Keratinocyte (primary cell): ENCODE data around the gene KRT31.

Experiments used
- EZH2 ChIP-seq: IDR thresholded peaks from one replicate; pipeline ENCODE4 v1.6.1; 2012; ENCODE audit warnings: inconsistent platforms, mild to moderate bottlenecking, low read length, moderate library complexity
- TF ChIP-seq, protein P1 (sequence below), 3 experiments: IDR thresholded peaks in 1 of 3; conservative IDR thresholded peaks in 1 of 3; optimal IDR thresholded peaks in 1 of 3; 2 replicates in 2 of 3; 3 replicates in 1 of 3; pipeline versions ENCODE3 to v1.5.1; 2011; ENCODE audit warnings: low read length in 3 of 3, mild to moderate bottlenecking in 3 of 3, moderate library complexity in 2 of 3, control low read depth in 1 of 3, inconsistent platforms in 1 of 3; ENCODE audit not compliant: insufficient read depth in 2 of 3; ENCODE audit errors: extremely low read depth in 1 of 3

DNA sequence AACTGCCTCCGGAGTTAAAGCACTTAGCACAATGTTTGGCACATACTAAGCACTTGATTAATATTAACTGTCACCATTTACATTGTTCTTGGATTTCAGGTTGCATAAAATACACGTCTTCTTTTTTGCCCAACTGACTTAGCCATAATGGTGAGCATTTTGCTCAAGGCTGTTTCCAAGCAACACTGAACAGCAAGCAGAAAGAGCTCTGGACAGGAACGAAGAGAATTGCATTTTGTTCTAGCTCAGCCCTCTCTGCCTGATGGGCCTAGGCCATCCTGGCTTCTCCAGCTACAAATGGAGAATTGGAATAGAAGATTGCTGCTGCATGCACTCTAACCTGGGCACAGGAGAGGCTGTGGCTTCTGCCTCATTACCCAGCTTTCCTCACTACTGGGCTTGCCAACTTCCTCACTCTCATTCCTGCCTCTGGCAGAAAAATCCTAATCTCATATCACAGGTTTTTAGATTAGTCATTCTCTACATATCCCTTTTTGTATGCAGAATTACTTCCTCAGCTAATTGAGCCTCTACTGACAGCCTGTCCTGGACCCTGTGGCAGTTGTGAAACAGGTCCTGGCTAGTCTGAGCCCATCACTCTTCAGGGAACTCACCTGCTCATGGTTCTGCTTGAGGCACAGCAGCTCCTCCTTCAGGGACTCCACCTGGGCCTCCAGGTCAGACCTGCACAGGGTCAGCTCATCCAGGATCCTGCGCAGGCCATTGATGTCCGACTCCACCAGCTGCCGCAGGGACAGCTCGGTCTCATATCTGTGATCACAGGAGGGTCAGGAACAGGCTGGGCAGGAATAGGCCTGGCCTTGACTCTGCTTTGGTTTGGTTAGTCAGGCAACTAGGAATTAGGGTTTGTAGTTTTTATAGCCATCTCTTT lies 49.3 kb downstream of the KRT31 start:
- TF ChIP-seq, protein P1, sequence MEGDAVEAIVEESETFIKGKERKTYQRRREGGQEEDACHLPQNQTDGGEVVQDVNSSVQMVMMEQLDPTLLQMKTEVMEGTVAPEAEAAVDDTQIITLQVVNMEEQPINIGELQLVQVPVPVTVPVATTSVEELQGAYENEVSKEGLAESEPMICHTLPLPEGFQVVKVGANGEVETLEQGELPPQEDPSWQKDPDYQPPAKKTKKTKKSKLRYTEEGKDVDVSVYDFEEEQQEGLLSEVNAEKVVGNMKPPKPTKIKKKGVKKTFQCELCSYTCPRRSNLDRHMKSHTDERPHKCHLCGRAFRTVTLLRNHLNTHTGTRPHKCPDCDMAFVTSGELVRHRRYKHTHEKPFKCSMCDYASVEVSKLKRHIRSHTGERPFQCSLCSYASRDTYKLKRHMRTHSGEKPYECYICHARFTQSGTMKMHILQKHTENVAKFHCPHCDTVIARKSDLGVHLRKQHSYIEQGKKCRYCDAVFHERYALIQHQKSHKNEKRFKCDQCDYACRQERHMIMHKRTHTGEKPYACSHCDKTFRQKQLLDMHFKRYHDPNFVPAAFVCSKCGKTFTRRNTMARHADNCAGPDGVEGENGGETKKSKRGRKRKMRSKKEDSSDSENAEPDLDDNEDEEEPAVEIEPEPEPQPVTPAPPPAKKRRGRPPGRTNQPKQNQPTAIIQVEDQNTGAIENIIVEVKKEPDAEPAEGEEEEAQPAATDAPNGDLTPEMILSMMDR (optimal IDR thresholded peaks at IDR 0.05 in 1 of 3, IDR thresholded peaks at IDR 0.05 in 1 of 3, conservative IDR thresholded peaks at IDR 0.05 in 1 of 3; ENCODE audit: extremely low read depth in 1 of 3, insufficient read depth in 2 of 3, low read length in 3 of 3) = no peak
- TF ChIP-seq EZH2 = no peak
